Karpas-422 (cell line): ENCODE measurements around the gene PRKN. TPM values are rescaled to one million over a fixed set of nuclear protein-coding genes. Genes with fewer than 3 reads are reported as not detected.

Experiments
- DNase-seq: peaks from one replicate; pipeline ENCODE4 v3.0.0-alpha.2; 2015
- H2AFZ ChIP-seq: fragments of 200-600 bp; sonication (generic); 2 replicates; pipeline ENCODE4 v1.6.1; 2014; ENCODE audit warnings: antibody characterized with exemption, low read length, mixed read lengths
- H3K27ac ChIP-seq: fragments of 200-600 bp; sonication (generic); 2 replicates; pipeline ENCODE4 v1.5.1; 2014; ENCODE audit warnings: mild to moderate bottlenecking, low read length, moderate library complexity
- H3K27me3 ChIP-seq: fragments of 200-600 bp; sonication (generic); 2 replicates; pipeline ENCODE4 v1.6.1; 2014; ENCODE audit warnings: low read length, mixed read lengths
- H3K36me3 ChIP-seq: fragments of 200-600 bp; sonication (generic); 2 replicates; pipeline ENCODE4 v1.6.1; 2014; ENCODE audit warnings: low read length, mixed read lengths; ENCODE audit not compliant: insufficient read depth
- H3K4me1 ChIP-seq: fragments of 200-600 bp; sonication (generic); 2 replicates; pipeline ENCODE4 v1.6.1; 2014; ENCODE audit warnings: mild to moderate bottlenecking, low read length, mixed read lengths
- H3K4me2 ChIP-seq: fragments of 200-600 bp; sonication (generic); 2 replicates; pipeline ENCODE4 v1.6.1; 2014; ENCODE audit warnings: low read length, low read depth, mild to moderate bottlenecking; ENCODE audit not compliant: poor library complexity, severe bottlenecking
- H3K4me3 ChIP-seq: fragments of 200-600 bp; sonication (generic); 2 replicates; pipeline ENCODE4 v1.5.1; 2014; ENCODE audit warnings: mild to moderate bottlenecking, antibody characterized with exemption, low read length, mixed read lengths
- H3K79me2 ChIP-seq: fragments of 200-600 bp; sonication (generic); 2 replicates; pipeline ENCODE4 v1.6.1; 2014; ENCODE audit warnings: mild to moderate bottlenecking, low read length, mixed read lengths
- H3K9ac ChIP-seq: fragments of 200-600 bp; sonication (generic); 2 replicates; pipeline ENCODE4 v1.6.0; 2014; ENCODE audit warnings: low read length
- H3K9me2 ChIP-seq: fragments of 200-600 bp; sonication (generic), shearing (Covaris generic); replicated peaks from 2 replicates; pipeline ENCODE4 v1.6.0; 2014; ENCODE audit warnings: mild to moderate bottlenecking, low read length, moderate library complexity; ENCODE audit not compliant: insufficient read depth
- H3K9me3 ChIP-seq: fragments of 300-700, 200-600 bp; sonication (generic); 2 replicates; pipeline ENCODE4 v1.6.1; 2014; ENCODE audit warnings: low read length, mixed read lengths
- H4K20me1 ChIP-seq: fragments of 200-600 bp; sonication (generic); 2 replicates; pipeline ENCODE4 v1.6.1; 2014; ENCODE audit warnings: mild to moderate bottlenecking, antibody characterized with exemption, low read length, low read depth; ENCODE audit not compliant: insufficient read depth
- total RNA-seq: library from RNA; depleted of rRNA; stranded (reverse); fragments of >200 nt; shearing (Covaris generic); gene quantifications from 2 replicates; pipeline ENCODE4 v1.2.3, GENCODE V29; 2014; ENCODE audit warnings: low replicate concordance

Gene PRKN
- total RNA-seq, 1 experiment from 2014 or later = not detected

- Histone ChIP-seq H3K79me2 (no peaks in the 10 kb centered on the region), H3K4me3 (no peak overlapping the region), H3K9me2 (no peaks in the 10 kb centered on the region), H3K27me3 (no peaks in the 10 kb centered on the region), H4K20me1 (no peaks in the 10 kb centered on the region), H3K9ac (no peak overlapping the region), H3K27ac (no peak overlapping the region), H3K36me3 (no peaks in the 10 kb centered on the region), H3K9me3 (no peaks in the 10 kb centered on the region), H3K4me1 (no peaks in the 10 kb centered on the region), H3K4me2 (no peak overlapping the region), H2AFZ (no peak overlapping the region)
- no peak for DNase-seq
Observed at GRCh38 chr6:161701056-161701455, 1026.5 kb downstream of the PRKN start.

GRCh38 chr6:161696801-161697200 is 1030.8 kb downstream of the PRKN start:
- H4K20me1 ChIP-seq = no peaks in the 10 kb centered on the region
- H3K27ac ChIP-seq = no peak overlapping the region
- no peaks in the 10 kb centered on the region for H3K4me1 ChIP-seq
- H3K4me2 ChIP-seq = no peak overlapping the region
- H3K9me3 ChIP-seq = no peaks in the 10 kb centered on the region
- no peak for DNase-seq
- no peak overlapping the region for H3K4me3 ChIP-seq
- no peak overlapping the region for H2AFZ ChIP-seq
- H3K9me2 ChIP-seq = no peaks in the 10 kb centered on the region
- no peaks in the 10 kb centered on the region for H3K27me3 ChIP-seq
- no peak overlapping the region for H3K9ac ChIP-seq
- no peaks in the 10 kb centered on the region for H3K36me3 ChIP-seq
- H3K79me2 ChIP-seq = no peaks in the 10 kb centered on the region

GRCh38 chr6:161694995-161695394 is 1032.6 kb downstream of the PRKN start:
- DNase-seq = peak; percentile 79
- Histone ChIP-seq H2AFZ (no peak overlapping the region), H3K9ac (no peak overlapping the region), H3K9me3 (no peaks in the 10 kb centered on the region), H3K4me3 (no peak overlapping the region), H3K4me1 (no peaks in the 10 kb centered on the region), H3K27me3 (no peaks in the 10 kb centered on the region), H3K27ac (no peak overlapping the region), H3K4me2 (no peak overlapping the region), H3K9me2 (no peaks in the 10 kb centered on the region), H3K36me3 (no peaks in the 10 kb centered on the region), H4K20me1 (no peaks in the 10 kb centered on the region), H3K79me2 (no peaks in the 10 kb centered on the region)

GRCh38 chr6:161686655-161687054 is 1040.9 kb downstream of the PRKN start:
- no peaks in the 10 kb centered on the region for H4K20me1 ChIP-seq
- no peaks in the 10 kb centered on the region for H3K27me3 ChIP-seq
- no peak overlapping the region for H2AFZ ChIP-seq
- H3K9ac ChIP-seq = no peak overlapping the region
- no peak overlapping the region for H3K4me3 ChIP-seq
- no peak for DNase-seq
- H3K27ac ChIP-seq = no peak overlapping the region
- no peaks in the 10 kb centered on the region for H3K4me1 ChIP-seq
- H3K36me3 ChIP-seq = no peaks in the 10 kb centered on the region
- H3K79me2 ChIP-seq = no peaks in the 10 kb centered on the region
- no peaks in the 10 kb centered on the region for H3K9me2 ChIP-seq
- H3K4me2 ChIP-seq = no peak overlapping the region
- H3K9me3 ChIP-seq = no peaks in the 10 kb centered on the region

GRCh38 chr6:161684731-161685475 is 1042.7 kb downstream of the PRKN start:
- DNase-seq = no peak
- no peaks in the 10 kb centered on the region for H4K20me1 ChIP-seq
- no peaks in the 10 kb centered on the region for H3K79me2 ChIP-seq
- no peak overlapping the region for H3K9ac ChIP-seq
- no peaks in the 10 kb centered on the region for H3K9me2 ChIP-seq
- no peak overlapping the region for H3K4me2 ChIP-seq
- H3K27ac ChIP-seq = no peak overlapping the region
- no peaks in the 10 kb centered on the region for H3K36me3 ChIP-seq
- H3K27me3 ChIP-seq = no peaks in the 10 kb centered on the region
- no peak overlapping the region for H3K4me3 ChIP-seq
- no peaks in the 10 kb centered on the region for H3K9me3 ChIP-seq
- no peaks in the 10 kb centered on the region for H3K4me1 ChIP-seq
- H2AFZ ChIP-seq = no peak overlapping the region

- DNase-seq = no peak
- Histone ChIP-seq H3K4me1 (no peaks in the 10 kb centered on the region), H3K4me3 (no peak overlapping the region), H3K9ac (no peak overlapping the region), H3K27me3 (no peaks in the 10 kb centered on the region), H3K36me3 (no peaks in the 10 kb centered on the region), H2AFZ (no peak overlapping the region), H3K79me2 (no peaks in the 10 kb centered on the region), H3K9me3 (no peaks in the 10 kb centered on the region), H3K4me2 (no peak overlapping the region), H3K27ac (no peak overlapping the region), H4K20me1 (no peaks in the 10 kb centered on the region), H3K9me2 (no peaks in the 10 kb centered on the region)
Observed at GRCh38 chr6:161683400-161683799, 1044.2 kb downstream of the PRKN start.

GRCh38 chr6:161682982-161683381 is 1044.6 kb downstream of the PRKN start:
- Histone ChIP-seq H3K27me3 (no peaks in the 10 kb centered on the region), H3K4me2 (no peak overlapping the region), H3K9ac (no peak overlapping the region), H3K9me3 (no peaks in the 10 kb centered on the region), H3K79me2 (no peaks in the 10 kb centered on the region), H3K9me2 (no peaks in the 10 kb centered on the region), H3K36me3 (no peaks in the 10 kb centered on the region), H4K20me1 (no peaks in the 10 kb centered on the region), H3K4me1 (no peaks in the 10 kb centered on the region), H3K4me3 (no peak overlapping the region), H2AFZ (no peak overlapping the region), H3K27ac (no peak overlapping the region)
- DNase-seq = no peak

GRCh38 chr6:161679980-161680538 is 1047.5 kb downstream of the PRKN start:
- H2AFZ ChIP-seq = no peak overlapping the region
- H3K9me3 ChIP-seq = no peaks in the 10 kb centered on the region
- no peak for DNase-seq
- no peaks in the 10 kb centered on the region for H3K79me2 ChIP-seq
- no peak overlapping the region for H3K9ac ChIP-seq
- no peaks in the 10 kb centered on the region for H3K9me2 ChIP-seq
- no peaks in the 10 kb centered on the region for H3K36me3 ChIP-seq
- H3K4me2 ChIP-seq = no peak overlapping the region
- no peak overlapping the region for H3K4me3 ChIP-seq
- H3K27me3 ChIP-seq = no peaks in the 10 kb centered on the region
- no peaks in the 10 kb centered on the region for H4K20me1 ChIP-seq
- no peak overlapping the region for H3K27ac ChIP-seq
- H3K4me1 ChIP-seq = no peaks in the 10 kb centered on the region
